ENCODE data around the gene ZNF768. TPM values are rescaled to one million over a fixed set of nuclear protein-coding genes. Genes with fewer than 3 reads are reported as not detected.

ZNF768 gene
- total RNA-seq, 1 donor from 2014 or later: 45.6 TPM

GRCh38 chr16:30521873-30522641, 4.3 kb downstream of the ZNF768 start:
- no peak for DNase-seq
- no peak overlapping the region for H3K27ac Mint-ChIP-seq (ENCODE audit: unreplicated experiment)
- no peak overlapping the region for H3K4me3 Mint-ChIP-seq (ENCODE audit: unreplicated experiment)
- peaks cover 2% of the 10 kb centered on the region for H3K4me1 Mint-ChIP-seq (ENCODE audit: low read depth, unreplicated experiment)
- TF ChIP-seq CTCF (IDR thresholded peaks at IDR 0.05; ENCODE audit: partially characterized antibody, unreplicated experiment): no peak
- H3K9me3 Mint-ChIP-seq (ENCODE audit: unreplicated experiment): peaks cover 5% of the 10 kb centered on the region
- H3K36me3 Mint-ChIP-seq (ENCODE audit: unreplicated experiment): no peaks in the 10 kb centered on the region
- peaks cover 8% of the 10 kb centered on the region for H3K27me3 Mint-ChIP-seq (ENCODE audit: unreplicated experiment)

DNA sequence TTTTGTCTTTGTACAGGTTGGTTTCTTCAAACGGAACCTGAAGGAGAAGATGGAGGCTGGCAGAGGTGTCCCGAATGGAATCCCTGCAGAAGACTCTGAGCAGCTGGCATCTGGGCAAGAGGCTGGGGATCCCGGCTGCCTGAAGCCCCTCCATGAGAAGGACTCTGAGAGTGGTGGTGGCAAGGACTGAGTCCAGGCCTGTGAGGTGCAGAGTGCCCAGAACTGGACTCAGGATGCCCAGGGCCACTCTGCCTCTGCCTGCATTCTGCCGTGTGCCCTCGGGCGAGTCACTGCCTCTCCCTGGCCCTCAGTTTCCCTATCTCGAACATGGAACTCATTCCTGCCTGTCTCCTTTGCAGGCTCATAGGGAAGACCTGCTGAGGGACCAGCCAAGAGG, 4.9 kb downstream of the ZNF768 start:
- DNase-seq: no peak
- peaks cover 2% of the 10 kb centered on the region for H3K4me1 Mint-ChIP-seq (ENCODE audit: low read depth, unreplicated experiment)
- H3K27me3 Mint-ChIP-seq (ENCODE audit: unreplicated experiment): peaks cover 8% of the 10 kb centered on the region
- H3K4me3 Mint-ChIP-seq (ENCODE audit: unreplicated experiment): no peak overlapping the region
- no peak for TF ChIP-seq CTCF (IDR thresholded peaks at IDR 0.05; ENCODE audit: partially characterized antibody, unreplicated experiment)
- no peaks in the 10 kb centered on the region for H3K36me3 Mint-ChIP-seq (ENCODE audit: unreplicated experiment)
- peaks cover 5% of the 10 kb centered on the region for H3K9me3 Mint-ChIP-seq (ENCODE audit: unreplicated experiment)
- H3K27ac Mint-ChIP-seq (ENCODE audit: unreplicated experiment): no peak overlapping the region

GRCh38 chr16:30519120-30520049, 7.0 kb downstream of the ZNF768 start:
- Mint-ChIP-seq H3K4me3 (ENCODE audit: unreplicated experiment) (no peak overlapping the region), H3K27me3 (ENCODE audit: unreplicated experiment) (peaks cover 3% of the 10 kb centered on the region), H3K27ac (ENCODE audit: unreplicated experiment) (no peak overlapping the region), H3K4me1 (ENCODE audit: low read depth, unreplicated experiment) (no peaks in the 10 kb centered on the region), H3K9me3 (ENCODE audit: unreplicated experiment) (peaks cover 2% of the 10 kb centered on the region), H3K36me3 (ENCODE audit: unreplicated experiment) (no peaks in the 10 kb centered on the region)
- no peak for TF ChIP-seq CTCF (IDR thresholded peaks at IDR 0.05; ENCODE audit: partially characterized antibody, unreplicated experiment)
- no peak for DNase-seq

GRCh38 chr16:30518552-30518951, 7.8 kb downstream of the ZNF768 start:
- no peaks in the 10 kb centered on the region for H3K4me1 Mint-ChIP-seq (ENCODE audit: low read depth, unreplicated experiment)

More at GRCh38 chr16:30518552-30518951, 7.8 kb downstream of the ZNF768 start:
- no peaks in the 10 kb centered on the region for H3K36me3 Mint-ChIP-seq (ENCODE audit: unreplicated experiment)
- TF ChIP-seq CTCF (IDR thresholded peaks at IDR 0.05; ENCODE audit: partially characterized antibody, unreplicated experiment): no peak
- H3K9me3 Mint-ChIP-seq (ENCODE audit: unreplicated experiment): peaks cover 2% of the 10 kb centered on the region
- H3K27me3 Mint-ChIP-seq (ENCODE audit: unreplicated experiment): peaks cover 3% of the 10 kb centered on the region
- DNase-seq: no peak
- H3K4me3 Mint-ChIP-seq (ENCODE audit: unreplicated experiment): no peak overlapping the region
- no peak overlapping the region for H3K27ac Mint-ChIP-seq (ENCODE audit: unreplicated experiment)
